Testis (tissue), 3 donors: ENCODE data around the gene TGM2. TPM values are rescaled to one million over a fixed set of nuclear protein-coding genes. Genes with fewer than 3 reads are reported as not detected.

Experiments used
- DNase-seq: peaks from one replicate; pipeline ENCODE4 v3.0.0-alpha.2; 2019
- H3K27ac ChIP-seq, 2 donors: fragments of 200-600 bp; sonication (generic); one replicate each; pipeline ENCODE4 v1.5.1; 2019
- H3K27me3 ChIP-seq: fragments of 200-600 bp; sonication (generic); one replicate; pipeline ENCODE4 v1.5.1; 2019
- H3K36me3 ChIP-seq: fragments of 200-600 bp; sonication (generic); one replicate; pipeline ENCODE4 v1.5.1; 2017; ENCODE audit warnings: low read depth; ENCODE audit errors: missing control alignments
- H3K4me1 ChIP-seq: fragments of 200-600 bp; sonication (generic); one replicate; pipeline ENCODE4 v1.5.1; 2019
- H3K4me3 ChIP-seq, 2 donors: fragments of 200-600 bp; sonication (generic); one replicate each; pipeline ENCODE4 v1.5.1; 2017 to 2019
- H3K9me3 ChIP-seq: fragments of 200-600 bp; sonication (generic); one replicate; pipeline ENCODE4 v1.5.1; 2017
- CTCF ChIP-seq, 3 experiments: fragments of 450-650 bp in 2 of 3; fragments of 200-600 bp in 1 of 3; sonication (generic) in 1 of 3; IDR thresholded peaks; one replicate each; pipeline ENCODE4 v1.5.1; 2016 to 2019; ENCODE audit warnings: antibody characterized with exemption in 3 of 3, mild to moderate bottlenecking in 2 of 3, moderate library complexity in 1 of 3
- POLR2A ChIP-seq: fragments of 450-650 bp; IDR thresholded peaks from one replicate; pipeline ENCODE4 v1.6.1; 2017; ENCODE audit warnings: antibody characterized with exemption, mild to moderate bottlenecking, moderate library complexity
- WGBS, 2 donors: methylation state at CpG; one replicate each; pipeline ENCODE4 v1.1.5; 2018; 5-methylcytosine and 5-hydroxymethylcytosine counted together
- intact Hi-C: fragments of 100-400 bp; cut with DNase I; formaldehyde crosslinking; loops from one replicate; pipeline ENCODE4 v1.15.1; 2023; ENCODE audit warnings: low total_unique reads
- polyA plus RNA-seq: library from polyadenylated mRNA; stranded (reverse); fragments of 350-450 nt; fragmentation: Illumina TruSeq; extraction: RNeasy Lipid Tissue Mini Kit (QIAGEN cat#74804); gene quantifications from one replicate; pipeline ENCODE4 v1.2.3, GENCODE V29; 2014; ENCODE audit warnings: low read depth, low replicate concordance; ENCODE audit not compliant: insufficient read depth
- total RNA-seq, 2 donors: library from RNA; depleted of rRNA; stranded (reverse); fragments of >200 nt; gene quantifications; one replicate each; pipeline ENCODE4 v1.2.3, GENCODE V29; 2016

Gene TGM2
- total and polyA plus RNA-seq, 3 donors from 2014 or later, result 3.2 to 49.0 (median 8.5) TPM

DNA sequence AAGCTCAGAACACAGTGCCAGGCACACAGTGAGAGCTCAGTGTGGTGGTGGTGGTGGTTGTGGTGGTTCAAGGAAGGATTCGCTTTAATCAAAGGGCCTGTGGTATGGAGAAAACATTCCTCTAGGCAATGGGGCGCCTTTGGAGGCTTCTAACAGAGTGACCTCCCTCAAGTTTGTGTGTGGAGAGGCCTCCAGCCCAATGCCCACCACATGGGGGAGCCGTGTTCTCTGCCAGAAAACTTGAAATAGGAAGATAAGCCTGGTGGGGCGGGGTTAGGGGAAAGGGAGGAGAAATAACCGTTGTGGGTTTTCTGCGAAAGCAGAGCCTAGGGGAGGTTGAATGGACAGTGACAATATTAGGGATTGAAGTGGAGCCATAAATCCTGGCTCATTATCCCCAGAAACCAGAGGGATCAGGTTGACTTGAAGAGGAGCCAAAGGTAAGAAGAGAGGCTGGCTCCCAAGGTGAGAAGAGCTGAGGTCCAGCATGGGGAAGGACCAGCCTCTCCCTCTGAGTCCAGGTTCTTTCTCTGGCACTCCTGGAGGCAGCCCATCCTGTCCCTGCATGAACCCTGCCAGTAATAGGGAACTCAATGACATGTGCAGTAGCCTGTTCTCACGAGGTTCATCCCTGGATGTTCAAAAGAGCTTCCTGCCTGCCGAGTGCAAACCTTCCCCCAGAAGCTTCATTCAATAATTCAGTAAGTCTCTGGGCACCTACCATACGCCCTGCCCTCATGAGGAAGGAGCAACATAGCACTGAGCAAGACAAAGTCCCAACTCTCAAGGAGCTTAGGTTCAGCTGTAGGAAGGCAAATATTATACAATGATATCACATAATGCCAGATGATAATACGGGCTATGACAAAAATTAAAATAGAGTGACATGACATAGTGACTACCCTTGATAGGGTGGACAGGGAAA, 51.4 kb downstream of the TGM2 start:
- H3K27ac ChIP-seq, result no peak overlapping the region
- no peak for TF ChIP-seq CTCF (IDR thresholded peaks at IDR 0.05)
- TF ChIP-seq POLR2A, result no peak
- H3K9me3 ChIP-seq, result no peaks in the 10 kb centered on the region
- DNase-seq, result peak; percentile 12
- no peaks in the 10 kb centered on the region for H3K36me3 ChIP-seq
- H3K4me1 ChIP-seq, result peaks cover 6% of the 10 kb centered on the region
- 74 to 82% methylated on average over 10 of the region's 10 CpGs for WGBS, 2 donors
- no peaks in the 10 kb centered on the region for H3K27me3 ChIP-seq
- H3K4me3 ChIP-seq, result no peak overlapping the region
- intact Hi-C loops, result no loop called here

GRCh38 chr20:38112930-38113294, 52.2 kb downstream of the TGM2 start:
- Histone ChIP-seq H3K9me3 (no peaks in the 10 kb centered on the region), H3K27me3 (no peaks in the 10 kb centered on the region), H3K4me3 (no peak overlapping the region), H3K27ac (no peak overlapping the region), H3K4me1 (peaks cover 10% of the 10 kb centered on the region), H3K36me3 (no peaks in the 10 kb centered on the region)
- DNase-seq, result peak; percentile 2
- TF ChIP-seq CTCF (IDR thresholded peaks at IDR 0.05) (no peak), POLR2A (no peak)
- 86 to 94% methylated on average over 4 to 8 of the region's 8 CpGs for WGBS, 2 donors
- intact Hi-C loops, result no loop called here

DNA sequence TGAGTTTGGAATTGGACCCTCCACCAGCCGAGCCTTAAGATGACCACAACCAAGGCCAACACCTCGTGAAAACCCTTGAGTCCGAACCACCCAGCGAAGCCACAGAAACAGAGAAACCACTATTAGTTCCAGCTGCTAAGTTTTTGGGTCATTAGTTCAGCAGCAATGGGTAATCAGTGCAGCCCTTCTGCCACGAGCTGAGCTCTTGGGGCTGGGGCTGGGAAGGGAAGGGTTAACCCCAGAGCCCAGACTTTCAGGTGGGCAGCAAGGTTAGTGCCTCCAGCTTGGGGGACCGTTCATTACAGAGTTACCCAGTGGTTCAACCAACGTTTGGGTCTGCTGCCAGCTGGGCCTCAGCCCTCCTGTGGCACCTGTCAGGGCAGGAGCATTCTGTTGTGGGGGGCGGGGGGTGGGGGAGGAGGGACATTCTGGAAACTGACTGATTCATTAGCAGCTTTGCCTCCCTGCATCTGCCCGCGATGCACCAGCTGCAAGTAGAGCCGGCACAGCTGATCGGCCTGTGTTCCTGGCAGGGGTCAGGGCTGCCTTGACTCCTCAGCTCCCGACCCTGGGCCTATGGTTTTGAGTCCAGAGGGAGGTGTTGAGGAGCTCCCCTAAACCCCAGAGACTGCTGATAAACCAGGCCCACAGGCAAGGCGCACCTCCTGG, 52.7 kb downstream of the TGM2 start:
- H3K27me3 ChIP-seq, result no peaks in the 10 kb centered on the region
- intact Hi-C loops, result no loop called here
- WGBS, 2 donors, result 84 to 90% methylated on average over 5 to 13 of the region's 14 CpGs
- H3K27ac ChIP-seq, result no peak overlapping the region
- no peak overlapping the region for H3K4me3 ChIP-seq
- peaks cover 10% of the 10 kb centered on the region for H3K4me1 ChIP-seq
- no peak for DNase-seq
- H3K36me3 ChIP-seq, result no peaks in the 10 kb centered on the region
- no peak for TF ChIP-seq POLR2A
- no peak for TF ChIP-seq CTCF (IDR thresholded peaks at IDR 0.05)
- H3K9me3 ChIP-seq, result no peaks in the 10 kb centered on the region

DNA sequence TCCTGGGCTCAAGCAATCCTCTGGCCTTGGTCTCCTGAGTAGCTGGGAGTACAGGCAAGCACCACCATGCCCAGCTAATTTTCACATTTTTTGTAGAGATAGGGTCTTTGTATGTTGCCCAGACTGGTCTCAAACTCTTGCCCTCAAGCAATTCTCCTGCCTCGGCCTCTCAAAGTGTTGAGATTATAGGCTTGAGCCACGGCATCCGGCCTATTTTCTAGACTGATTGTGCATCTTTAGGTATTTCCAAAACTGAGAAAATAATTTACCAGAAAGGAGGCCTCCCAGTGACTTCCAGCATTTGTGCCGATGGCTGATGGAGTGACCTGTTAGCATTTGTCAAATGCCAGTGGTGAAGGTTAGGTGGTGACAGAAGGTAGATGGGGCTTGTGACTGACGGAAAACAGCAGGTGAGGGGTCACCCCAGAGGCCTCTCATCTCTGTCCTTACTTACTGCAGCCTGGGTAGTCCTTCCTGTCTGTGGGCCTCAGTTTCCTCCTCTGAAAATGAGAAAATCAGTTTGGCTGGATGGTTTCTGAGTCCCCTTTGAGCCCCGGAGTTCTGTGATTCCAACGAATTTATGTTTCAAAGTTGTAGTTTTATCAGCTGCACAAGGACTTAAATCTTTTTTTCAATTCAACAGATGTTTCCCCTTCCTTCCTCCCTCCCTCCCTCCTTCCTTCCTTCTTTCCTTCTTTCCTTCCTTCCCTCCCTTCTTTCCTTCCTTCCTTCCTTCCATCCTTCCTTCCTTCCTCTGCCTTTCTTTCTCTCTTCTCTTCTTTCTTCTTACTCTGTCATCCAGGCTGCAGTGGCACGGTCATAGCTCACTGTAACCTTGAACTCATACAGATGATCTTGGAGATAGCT, 53.5 kb downstream of the TGM2 start:
- Histone ChIP-seq H3K27ac (no peak overlapping the region), H3K36me3 (no peaks in the 10 kb centered on the region), H3K27me3 (no peaks in the 10 kb centered on the region), H3K9me3 (no peaks in the 10 kb centered on the region), H3K4me1 (peaks cover 10% of the 10 kb centered on the region), H3K4me3 (no peak overlapping the region)
- TF ChIP-seq CTCF (IDR thresholded peaks at IDR 0.05), result no peak
- no peak for TF ChIP-seq POLR2A
- WGBS, 2 donors, result 90 to 92% methylated on average over 8 of the region's 8 CpGs
- no peak for DNase-seq
- intact Hi-C loops, result no loop called here
